Prostate gland (tissue), 2 donors: ENCODE results near the gene CORO7.

Source experiments
- CTCF ChIP-seq, 4 experiments: fragments of 200-600 bp in 2 of 4; fragments of 450-650 bp in 2 of 4; sonication (generic) in 2 of 4; IDR thresholded peaks; 1 replicate in 3 of 4; 2 replicates in 1 of 4; pipeline ENCODE4 v1.5.1; 2016 to 2019; ENCODE audit warnings: antibody characterized with exemption in 4 of 4, mild to moderate bottlenecking in 2 of 4, moderate library complexity in 2 of 4
- POLR2A ChIP-seq: fragments of 450-650 bp; IDR thresholded peaks from one replicate; pipeline ENCODE4 v1.6.1; 2016; ENCODE audit warnings: antibody characterized with exemption, mild to moderate bottlenecking

- TF ChIP-seq POLR2A (no peak), CTCF (IDR thresholded peaks at IDR 0.05) (peak in 3 of 4 experiments; percentile 23 to 67 (median 46))
These were observed 106.5 kb downstream of the CORO7 start for GRCh38 chr16:4309833-4310266.
